Testis (tissue), 2 donors: Measurements from ENCODE around the gene DIP2B.

Source experiments
- POLR2A ChIP-seq: fragments of 450-650 bp; IDR thresholded peaks from one replicate; pipeline ENCODE4 v1.6.1; 2017; ENCODE audit warnings: antibody characterized with exemption, mild to moderate bottlenecking, moderate library complexity
- TF ChIP-seq, protein P1 (sequence below), 3 experiments: fragments of 450-650 bp in 2 of 3; fragments of 200-600 bp in 1 of 3; sonication (generic) in 1 of 3; IDR thresholded peaks; one replicate each; pipeline ENCODE4 v1.5.1; 2016 to 2019; ENCODE audit warnings: antibody characterized with exemption in 3 of 3, mild to moderate bottlenecking in 2 of 3, moderate library complexity in 1 of 3

DNA sequence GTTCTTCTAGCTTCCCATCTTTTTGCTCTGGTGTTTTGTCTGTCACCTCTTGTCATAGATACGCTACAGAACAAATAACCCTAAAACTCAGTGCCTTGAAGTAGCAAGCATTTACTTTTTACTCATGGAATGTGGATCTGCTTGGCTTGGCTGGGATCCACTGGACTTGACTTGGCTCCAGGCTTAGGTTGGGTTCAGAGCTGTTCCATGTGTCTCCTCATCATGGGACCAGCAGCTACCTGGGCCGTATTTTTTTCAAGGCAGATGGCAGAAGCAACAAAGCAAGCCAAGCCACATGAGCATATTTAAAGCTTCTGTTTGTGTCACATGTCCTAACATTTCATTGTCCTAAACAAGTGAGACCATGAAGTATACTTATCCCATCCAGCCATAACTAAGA, 210.4 kb downstream of the DIP2B start:
- TF ChIP-seq, protein P1, sequence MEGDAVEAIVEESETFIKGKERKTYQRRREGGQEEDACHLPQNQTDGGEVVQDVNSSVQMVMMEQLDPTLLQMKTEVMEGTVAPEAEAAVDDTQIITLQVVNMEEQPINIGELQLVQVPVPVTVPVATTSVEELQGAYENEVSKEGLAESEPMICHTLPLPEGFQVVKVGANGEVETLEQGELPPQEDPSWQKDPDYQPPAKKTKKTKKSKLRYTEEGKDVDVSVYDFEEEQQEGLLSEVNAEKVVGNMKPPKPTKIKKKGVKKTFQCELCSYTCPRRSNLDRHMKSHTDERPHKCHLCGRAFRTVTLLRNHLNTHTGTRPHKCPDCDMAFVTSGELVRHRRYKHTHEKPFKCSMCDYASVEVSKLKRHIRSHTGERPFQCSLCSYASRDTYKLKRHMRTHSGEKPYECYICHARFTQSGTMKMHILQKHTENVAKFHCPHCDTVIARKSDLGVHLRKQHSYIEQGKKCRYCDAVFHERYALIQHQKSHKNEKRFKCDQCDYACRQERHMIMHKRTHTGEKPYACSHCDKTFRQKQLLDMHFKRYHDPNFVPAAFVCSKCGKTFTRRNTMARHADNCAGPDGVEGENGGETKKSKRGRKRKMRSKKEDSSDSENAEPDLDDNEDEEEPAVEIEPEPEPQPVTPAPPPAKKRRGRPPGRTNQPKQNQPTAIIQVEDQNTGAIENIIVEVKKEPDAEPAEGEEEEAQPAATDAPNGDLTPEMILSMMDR (IDR thresholded peaks at IDR 0.05) = no peak
- TF ChIP-seq POLR2A = no peak
